PFSK-1 (cell line): ENCODE measurements around the gene C18orf63.

Experiments used
- FOXP2 ChIP-seq: optimal IDR thresholded peaks from 2 replicates; pipeline ENCODE3; 2011; ENCODE audit warnings: borderline replicate concordance, control low read depth, inconsistent platforms; ENCODE audit not compliant: insufficient read depth; ENCODE audit errors: extremely low read length, extremely low read depth
- POLR2AphosphoS5 ChIP-seq: IDR thresholded peaks from 2 replicates; pipeline ENCODE4 v1.6.1; 2012; ENCODE audit warnings: low read depth, mild to moderate bottlenecking, control low read depth, low read length, moderate library complexity
- SIN3A ChIP-seq: IDR thresholded peaks from 2 replicates; pipeline ENCODE4 v1.6.1; 2012; ENCODE audit warnings: mild to moderate bottlenecking, low read length, moderate library complexity, borderline replicate concordance; ENCODE audit not compliant: insufficient read depth
- TAF1 ChIP-seq: IDR thresholded peaks from 2 replicates; pipeline ENCODE4 v1.6.1; 2012; ENCODE audit warnings: low read length, control low read depth, borderline replicate concordance; ENCODE audit not compliant: insufficient read depth
- TF ChIP-seq, protein P1 (sequence below), 2 experiments: IDR thresholded peaks; 2 replicates each; pipeline versions ENCODE4 v1.6.1 to v1.8.0; 2011 to 2012; ENCODE audit warnings: low read depth in 2 of 2, low read length in 2 of 2, control low read depth in 1 of 2, inconsistent platforms in 1 of 2, mild to moderate bottlenecking in 1 of 2, moderate library complexity in 1 of 2; ENCODE audit not compliant: insufficient read depth in 1 of 2

The C18orf63 gene

DNA sequence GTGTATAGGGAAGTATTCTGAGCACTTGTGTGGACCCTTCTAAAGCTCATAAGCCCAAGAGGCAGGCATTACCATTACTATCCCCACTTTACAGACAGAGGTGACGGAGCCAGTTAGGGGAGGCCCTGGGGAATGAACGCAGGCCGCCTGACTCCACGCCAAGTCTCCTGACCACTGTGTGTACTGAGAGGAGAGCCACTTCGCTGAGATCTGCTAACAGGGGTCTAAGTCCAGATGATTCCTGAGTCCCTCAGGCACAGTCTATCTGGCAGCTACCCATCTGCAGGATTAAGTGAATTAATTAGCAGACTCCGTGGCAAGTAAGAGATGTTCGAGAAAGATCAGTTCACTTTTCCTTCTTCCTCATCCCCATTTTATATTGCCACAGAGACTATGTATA is 37.6 kb upstream of the C18orf63 start:
- TF ChIP-seq, protein P1, sequence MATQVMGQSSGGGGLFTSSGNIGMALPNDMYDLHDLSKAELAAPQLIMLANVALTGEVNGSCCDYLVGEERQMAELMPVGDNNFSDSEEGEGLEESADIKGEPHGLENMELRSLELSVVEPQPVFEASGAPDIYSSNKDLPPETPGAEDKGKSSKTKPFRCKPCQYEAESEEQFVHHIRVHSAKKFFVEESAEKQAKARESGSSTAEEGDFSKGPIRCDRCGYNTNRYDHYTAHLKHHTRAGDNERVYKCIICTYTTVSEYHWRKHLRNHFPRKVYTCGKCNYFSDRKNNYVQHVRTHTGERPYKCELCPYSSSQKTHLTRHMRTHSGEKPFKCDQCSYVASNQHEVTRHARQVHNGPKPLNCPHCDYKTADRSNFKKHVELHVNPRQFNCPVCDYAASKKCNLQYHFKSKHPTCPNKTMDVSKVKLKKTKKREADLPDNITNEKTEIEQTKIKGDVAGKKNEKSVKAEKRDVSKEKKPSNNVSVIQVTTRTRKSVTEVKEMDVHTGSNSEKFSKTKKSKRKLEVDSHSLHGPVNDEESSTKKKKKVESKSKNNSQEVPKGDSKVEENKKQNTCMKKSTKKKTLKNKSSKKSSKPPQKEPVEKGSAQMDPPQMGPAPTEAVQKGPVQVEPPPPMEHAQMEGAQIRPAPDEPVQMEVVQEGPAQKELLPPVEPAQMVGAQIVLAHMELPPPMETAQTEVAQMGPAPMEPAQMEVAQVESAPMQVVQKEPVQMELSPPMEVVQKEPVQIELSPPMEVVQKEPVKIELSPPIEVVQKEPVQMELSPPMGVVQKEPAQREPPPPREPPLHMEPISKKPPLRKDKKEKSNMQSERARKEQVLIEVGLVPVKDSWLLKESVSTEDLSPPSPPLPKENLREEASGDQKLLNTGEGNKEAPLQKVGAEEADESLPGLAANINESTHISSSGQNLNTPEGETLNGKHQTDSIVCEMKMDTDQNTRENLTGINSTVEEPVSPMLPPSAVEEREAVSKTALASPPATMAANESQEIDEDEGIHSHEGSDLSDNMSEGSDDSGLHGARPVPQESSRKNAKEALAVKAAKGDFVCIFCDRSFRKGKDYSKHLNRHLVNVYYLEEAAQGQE (IDR thresholded peaks at IDR 0.05; ENCODE audit: insufficient read depth in 1 of 2, low read depth in 2 of 2, low read length in 2 of 2), result no peak
- TF ChIP-seq TAF1 (no peak), FOXP2 (no peak), SIN3A (no peak), POLR2AphosphoS5 (no peak)

GRCh38 chr18:74278983-74279382 is 36.7 kb upstream of the C18orf63 start:
- no peak for TF ChIP-seq TAF1
- TF ChIP-seq POLR2AphosphoS5, result no peak
- no peak for TF ChIP-seq SIN3A
- no peak for TF ChIP-seq FOXP2
- TF ChIP-seq, protein P1 (IDR thresholded peaks at IDR 0.05; ENCODE audit: insufficient read depth in 1 of 2, low read depth in 2 of 2, low read length in 2 of 2), result no peak

GRCh38 chr18:74281011-74281979 is 34.3 kb upstream of the C18orf63 start:
- TF ChIP-seq SIN3A (no peak), FOXP2 (no peak)

- TF ChIP-seq POLR2AphosphoS5, result no peak
- TF ChIP-seq, protein P1 (IDR thresholded peaks at IDR 0.05; ENCODE audit: insufficient read depth in 1 of 2, low read depth in 2 of 2, low read length in 2 of 2), result no peak
- TF ChIP-seq TAF1, result no peak
- no peak for TF ChIP-seq SIN3A
- TF ChIP-seq FOXP2, result no peak
Measured at GRCh38 chr18:74281980-74282754, 33.5 kb upstream of the C18orf63 start.

GRCh38 chr18:74282755-74283554 is 32.7 kb upstream of the C18orf63 start:
- TF ChIP-seq SIN3A (no peak), FOXP2 (no peak), POLR2AphosphoS5 (no peak), TAF1 (no peak)
- TF ChIP-seq, protein P1 (IDR thresholded peaks at IDR 0.05; ENCODE audit: insufficient read depth in 1 of 2, low read depth in 2 of 2, low read length in 2 of 2), result no peak
